HG03064 (cell line): ENCODE results near the gene SLC25A26.

Experiments used
- ATAC-seq: cut with Tn5 transposase; IDR thresholded peaks from one replicate; pipeline ENCODE4 v1.9.1; 2021; ENCODE audit warnings: low read depth; ENCODE audit not compliant: unreplicated experiment

The SLC25A26 gene

DNA sequence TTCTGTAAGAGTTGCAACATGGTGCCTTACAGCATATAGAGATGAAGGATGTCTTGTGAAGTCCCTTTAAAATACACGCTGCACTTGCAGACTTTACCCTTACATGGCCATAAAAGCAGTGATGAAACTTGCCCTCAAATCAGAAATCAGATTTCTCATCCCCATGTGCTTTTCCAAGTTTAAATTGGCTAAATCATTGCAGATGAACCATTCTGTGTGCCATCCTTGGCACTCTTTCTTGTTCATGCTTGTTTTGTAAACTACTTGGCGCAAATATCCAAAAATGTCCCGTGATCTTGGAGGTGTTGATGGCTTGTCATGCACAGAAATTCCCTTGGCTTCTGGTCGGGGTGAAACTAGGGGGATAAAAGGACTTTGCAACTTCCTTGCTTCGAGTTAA, 144.3 kb downstream of the SLC25A26 start:
- ATAC-seq: no peak

DNA sequence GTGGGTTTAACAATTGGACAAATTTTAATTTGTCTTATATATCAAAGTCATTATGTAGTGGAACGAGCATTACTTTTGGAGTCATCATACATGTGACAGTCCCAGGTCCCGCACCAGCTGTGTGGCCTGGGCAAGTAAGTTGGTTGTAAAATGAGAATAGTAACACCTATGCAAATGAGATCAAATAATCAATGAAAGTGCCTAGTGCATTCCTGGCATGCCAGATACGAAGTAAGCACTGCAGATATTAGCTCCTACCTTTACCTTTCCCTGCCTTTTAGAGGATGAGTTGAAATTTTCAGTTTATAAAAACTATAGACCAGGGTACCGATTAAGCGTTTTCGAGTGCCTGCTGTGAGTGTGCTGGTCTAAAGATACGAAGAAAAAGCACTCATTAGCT, 145.9 kb downstream of the SLC25A26 start:
- no peak for ATAC-seq

GRCh38 chr3:66367979-66368378, 147.2 kb downstream of the SLC25A26 start:
- ATAC-seq: no peak

DNA sequence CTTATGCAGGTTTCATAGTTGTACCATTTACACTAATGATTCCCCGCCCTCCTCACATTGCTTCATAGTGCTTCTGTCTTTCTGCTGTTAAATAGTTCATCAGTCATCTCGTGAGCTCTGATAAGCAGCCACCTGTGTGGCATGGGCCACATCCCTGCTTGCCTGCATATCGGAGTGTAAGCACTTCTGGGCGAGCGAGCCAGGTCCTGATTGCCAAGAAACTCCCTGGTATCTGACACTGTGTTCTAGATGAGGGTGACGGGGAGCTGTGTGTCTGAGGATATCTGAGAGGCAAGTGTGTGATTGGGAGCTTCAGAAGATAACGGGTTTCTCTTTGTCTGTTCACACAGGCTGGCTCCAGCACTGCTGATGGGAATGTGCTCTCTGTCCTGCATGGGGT, 149.4 kb downstream of the SLC25A26 start:
- no peak for ATAC-seq

- ATAC-seq: no peak
Measured at GRCh38 chr3:66371432-66371831, 150.6 kb downstream of the SLC25A26 start.

DNA sequence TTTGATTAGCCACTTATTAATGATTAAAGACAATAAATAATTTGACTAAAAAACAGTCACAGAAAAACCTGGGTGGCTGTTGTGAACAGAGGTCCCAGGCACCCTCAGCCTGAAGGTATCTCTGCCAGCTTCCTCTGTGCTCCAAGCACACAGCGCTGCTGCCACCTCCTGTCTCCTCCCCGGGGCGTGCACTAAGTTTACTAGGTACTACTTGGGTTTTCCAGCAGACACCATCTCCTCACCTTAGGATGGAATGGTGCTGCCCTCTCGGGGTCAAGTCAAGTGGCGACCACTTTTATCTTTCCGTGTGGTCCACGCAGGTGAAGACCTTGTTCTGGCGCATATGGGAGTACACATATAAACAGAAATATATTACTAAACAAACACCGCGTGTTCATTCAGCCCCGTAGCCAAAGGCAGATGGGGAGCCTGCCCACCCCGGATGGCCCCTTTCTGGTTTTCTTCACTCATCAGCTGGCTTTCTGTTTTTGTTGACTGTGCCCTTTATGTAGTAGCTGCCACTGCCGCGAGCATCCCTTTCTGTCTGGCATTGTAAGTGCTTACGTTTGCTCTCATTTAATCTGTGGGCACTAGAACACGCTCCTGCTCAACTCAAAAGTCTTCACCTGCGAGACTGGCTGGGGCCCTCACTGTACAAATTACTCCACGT, 152.0 kb downstream of the SLC25A26 start:
- ATAC-seq: no peak

- no peak for ATAC-seq
Measured at GRCh38 chr3:66376568-66376967, 155.8 kb downstream of the SLC25A26 start.

DNA sequence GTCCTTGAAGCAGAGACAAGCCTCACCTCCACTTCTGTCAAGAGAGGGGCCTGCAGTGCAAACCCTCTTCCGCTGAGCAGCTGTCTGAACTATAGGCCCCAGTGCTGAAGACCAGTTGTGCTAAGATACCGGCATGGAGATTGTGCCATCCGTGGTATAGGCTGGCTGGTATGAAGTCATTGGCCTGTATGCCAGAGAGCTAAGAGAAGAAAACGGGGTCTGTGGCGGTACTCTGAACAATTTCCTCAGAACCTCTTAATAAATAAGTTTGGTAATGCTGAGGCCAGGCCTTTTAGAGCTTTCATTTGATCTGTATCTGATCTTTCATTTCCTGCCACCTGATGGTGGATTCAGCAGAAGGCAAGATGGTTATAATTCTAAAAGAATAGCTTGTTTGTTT, 157.0 kb downstream of the SLC25A26 start:
- ATAC-seq: no peak

DNA sequence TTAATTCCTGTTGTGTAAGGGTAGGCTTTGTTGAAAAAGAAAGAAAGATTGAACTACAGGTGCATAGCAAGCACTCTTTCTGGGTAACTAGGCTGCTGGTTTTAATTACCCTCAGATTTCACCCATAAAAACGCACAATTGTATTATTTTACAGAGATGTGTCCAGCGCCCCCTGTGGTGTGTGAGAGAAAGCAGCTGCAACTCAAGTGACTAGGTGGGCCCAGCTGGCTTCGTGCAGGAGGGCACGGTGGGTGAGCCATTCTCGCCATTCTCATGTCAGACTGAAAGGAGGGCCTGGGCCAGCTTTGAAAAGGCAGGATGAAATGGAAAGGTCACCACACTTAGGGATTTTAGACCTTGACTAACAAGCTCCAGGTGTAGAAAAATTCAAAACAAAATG, 157.5 kb downstream of the SLC25A26 start:
- no peak for ATAC-seq

DNA sequence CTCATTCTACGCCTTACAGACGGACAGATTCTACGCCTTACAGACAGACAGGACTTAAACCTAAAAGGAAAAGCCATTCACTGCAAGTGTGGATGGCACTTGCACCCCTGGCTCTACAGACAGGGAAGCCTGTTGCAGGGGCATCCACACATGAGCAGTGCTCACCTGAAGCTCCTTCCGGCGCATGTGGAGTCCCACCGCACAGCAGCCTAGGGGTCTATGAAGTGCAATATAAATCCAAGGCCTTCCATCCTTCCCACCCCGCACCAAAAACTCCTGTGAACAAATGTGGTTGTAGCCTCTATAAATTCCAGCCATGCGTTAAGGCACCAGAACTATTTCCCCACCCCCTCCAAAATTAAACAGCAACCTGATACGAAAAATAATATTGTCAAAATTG, 158.8 kb downstream of the SLC25A26 start:
- no peak for ATAC-seq

DNA sequence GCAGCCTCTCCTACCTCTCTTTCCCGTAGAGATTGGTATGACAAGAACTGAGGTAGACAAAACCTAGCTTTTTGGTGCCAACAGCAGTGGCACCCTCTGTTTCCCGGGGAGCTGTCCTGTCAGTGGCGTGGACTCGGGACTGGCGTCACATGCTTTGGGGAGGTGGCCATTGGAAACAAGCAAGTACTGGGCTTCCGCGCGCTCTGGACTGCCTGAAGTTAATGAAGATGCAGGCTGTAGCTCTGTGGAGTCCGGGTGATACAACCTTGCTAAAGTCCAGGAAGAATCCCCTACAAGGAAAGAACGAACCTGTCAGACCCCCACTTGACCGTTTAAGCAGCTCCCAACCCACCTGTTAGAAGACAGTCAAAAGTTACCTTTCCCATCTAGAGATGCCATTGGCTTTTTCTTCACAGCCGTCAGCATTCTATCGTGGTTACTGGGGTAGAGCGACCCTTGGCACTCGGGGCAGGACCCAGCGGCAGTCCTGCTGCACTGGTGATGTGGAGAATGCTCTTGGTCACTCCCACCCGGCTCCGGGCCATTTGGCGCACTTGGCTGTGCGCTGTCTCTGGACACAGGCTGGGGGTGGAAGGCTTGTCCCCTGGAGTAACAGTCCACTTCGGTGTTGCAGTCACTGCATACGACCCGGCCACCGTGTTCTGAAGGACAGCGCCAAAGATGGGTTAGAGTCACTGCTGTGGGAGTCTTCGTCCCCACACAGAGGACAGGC, 159.6 kb downstream of the SLC25A26 start:
- ATAC-seq: no peak

- ATAC-seq: no peak
Measured at GRCh38 chr3:66381626-66382025, 160.8 kb downstream of the SLC25A26 start.

- ATAC-seq: no peak
Measured at GRCh38 chr3:66382142-66382541, 161.3 kb downstream of the SLC25A26 start.

DNA sequence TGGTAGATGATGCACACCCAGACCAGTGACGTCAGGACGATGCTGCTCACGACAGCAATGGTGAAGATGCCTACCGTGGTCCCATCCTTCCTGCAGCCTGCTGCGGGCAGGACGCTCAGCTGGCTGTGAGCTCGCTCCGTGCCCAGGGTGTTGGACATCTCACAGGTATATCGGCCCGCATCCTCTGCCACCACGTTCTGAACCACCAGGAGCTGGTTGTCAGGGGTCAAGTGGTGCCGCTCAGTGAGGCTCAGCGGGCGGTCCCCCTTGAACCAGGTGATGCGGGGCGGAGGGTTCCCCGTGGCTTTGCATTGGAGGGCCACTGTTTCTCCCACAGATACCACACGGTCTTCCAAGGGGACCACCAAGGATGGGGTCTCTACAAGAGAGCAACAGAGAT, 162.2 kb downstream of the SLC25A26 start:
- ATAC-seq: no peak

DNA sequence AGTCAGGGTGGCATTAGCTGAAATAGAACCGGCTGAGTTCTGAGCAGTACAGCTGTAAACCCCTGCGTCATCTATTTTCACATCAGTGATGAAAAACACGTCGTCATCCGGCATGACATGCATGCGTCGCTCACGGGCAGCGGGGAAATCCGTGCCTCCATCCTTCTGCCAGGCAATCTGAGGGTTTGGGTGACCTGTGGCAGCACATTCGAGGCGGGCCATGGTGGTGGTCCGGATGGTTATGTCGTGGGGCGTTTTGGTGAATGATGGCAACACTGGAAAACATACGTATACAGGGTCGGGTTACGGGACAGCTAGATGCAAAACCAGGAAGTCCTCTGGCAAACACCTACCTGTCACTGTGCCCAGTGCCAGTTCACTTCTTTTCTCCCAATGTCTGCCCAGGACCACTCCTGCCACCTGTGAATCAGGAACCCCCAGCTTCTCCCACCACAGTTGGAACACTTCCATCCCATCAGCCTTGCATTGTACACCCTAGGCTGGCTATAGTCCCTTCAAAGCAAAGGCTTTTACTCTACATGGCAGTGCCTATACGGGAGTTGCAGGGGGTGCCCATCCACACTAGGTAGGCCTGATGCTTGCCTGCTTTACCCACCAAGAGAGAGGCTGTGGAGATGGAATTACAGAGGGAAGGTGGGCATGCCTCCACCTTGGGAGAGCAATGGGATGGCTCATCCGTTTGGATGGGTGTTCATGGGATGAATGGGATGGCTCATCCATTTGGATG, 163.4 kb downstream of the SLC25A26 start:
- ATAC-seq: no peak

GRCh38 chr3:66385066-66385465, 164.3 kb downstream of the SLC25A26 start:
- ATAC-seq: no peak

DNA sequence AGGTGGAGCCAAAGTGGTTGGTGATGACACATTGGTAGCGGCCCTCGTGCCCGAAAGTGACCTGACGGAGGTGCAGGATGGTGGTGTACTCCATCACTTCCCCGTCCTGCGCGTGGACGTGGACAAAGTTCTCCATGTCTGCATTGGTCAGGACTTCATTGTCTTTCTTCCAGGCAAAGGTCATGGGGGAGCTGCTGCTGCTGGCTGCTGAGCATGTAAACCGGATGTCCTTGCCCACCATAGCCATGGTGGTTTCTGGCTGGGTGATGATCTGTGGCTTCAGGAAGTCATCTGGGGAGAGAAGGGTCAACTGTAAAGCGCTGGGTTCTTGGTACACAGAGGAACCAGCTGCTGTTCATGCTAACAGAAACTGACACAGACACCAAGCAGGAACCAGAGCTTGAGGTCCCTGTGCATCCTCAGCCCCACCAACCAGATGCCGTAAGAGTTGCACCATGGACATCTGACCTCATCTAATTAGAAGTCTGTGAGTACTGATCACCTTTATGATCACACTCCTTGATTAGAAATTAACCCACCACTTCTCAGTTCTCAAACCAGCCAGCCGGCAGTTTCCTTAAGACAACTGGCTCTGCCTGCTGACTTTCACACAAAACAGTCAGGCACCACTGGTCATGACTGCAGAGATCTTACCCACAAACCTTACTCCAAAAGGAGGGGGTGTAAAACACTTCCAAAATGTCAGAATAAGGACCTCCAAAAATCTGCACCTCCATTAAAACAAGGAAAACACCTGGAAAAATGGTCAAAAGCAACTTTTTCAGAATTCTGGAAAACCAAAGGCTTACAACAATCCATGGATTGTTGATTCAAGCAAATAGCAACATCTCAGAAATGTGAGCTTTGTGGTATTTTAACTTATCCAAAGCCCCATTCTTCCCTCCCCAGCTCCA, 165.5 kb downstream of the SLC25A26 start:
- peak; percentile 87 for ATAC-seq

DNA sequence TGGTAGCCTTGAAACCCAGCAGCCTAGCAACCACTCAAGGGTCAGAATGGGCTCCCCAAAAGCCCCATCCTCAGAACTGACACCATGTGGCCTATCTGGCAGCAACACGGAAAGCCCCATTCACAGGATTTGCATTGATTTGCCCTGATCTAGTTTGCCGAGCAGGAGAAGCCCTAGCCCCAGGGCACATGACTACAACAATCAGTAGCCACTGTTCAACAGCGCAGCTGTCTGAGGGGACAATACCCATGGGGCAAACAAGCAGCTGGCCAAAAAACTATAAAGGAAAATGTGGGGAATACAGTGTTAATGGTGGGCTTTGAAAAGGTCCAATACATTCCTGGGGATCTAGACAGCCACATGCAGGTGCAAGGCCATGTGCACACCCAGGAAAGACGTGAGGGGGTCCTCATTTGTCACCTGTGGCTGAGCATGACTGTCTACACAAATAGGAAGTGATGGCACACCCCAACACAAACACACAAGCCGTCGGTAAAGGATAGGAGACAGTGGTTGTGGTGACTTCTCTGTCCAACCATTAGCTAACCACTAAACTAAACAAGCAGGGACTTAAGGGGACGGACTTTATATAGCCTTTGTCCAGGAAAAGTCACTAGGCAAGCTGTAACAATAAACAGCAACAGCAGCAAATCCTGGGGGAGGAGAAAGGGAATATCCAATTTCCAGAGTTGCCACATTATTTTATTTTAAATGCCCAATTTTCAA, 166.3 kb downstream of the SLC25A26 start:
- peak; percentile 33 for ATAC-seq

DNA sequence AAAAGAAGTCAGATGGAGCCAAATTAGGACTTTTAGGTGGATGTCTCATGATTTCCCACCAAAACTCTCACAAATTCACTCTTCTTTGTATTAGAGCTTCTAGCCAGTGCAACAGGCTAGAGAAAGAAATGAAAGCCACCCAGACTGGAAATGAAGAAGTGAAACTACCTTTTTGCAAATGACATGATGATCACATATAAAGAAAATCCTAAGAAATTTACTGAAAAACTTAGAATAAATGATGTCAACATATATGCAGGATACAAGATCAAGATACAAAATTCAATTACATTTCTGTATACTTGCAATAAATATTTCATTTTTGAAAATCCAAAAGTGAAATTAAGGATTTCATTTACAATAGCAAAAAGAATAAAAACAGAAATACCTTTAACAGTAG, 169.2 kb downstream of the SLC25A26 start:
- ATAC-seq: no peak

DNA sequence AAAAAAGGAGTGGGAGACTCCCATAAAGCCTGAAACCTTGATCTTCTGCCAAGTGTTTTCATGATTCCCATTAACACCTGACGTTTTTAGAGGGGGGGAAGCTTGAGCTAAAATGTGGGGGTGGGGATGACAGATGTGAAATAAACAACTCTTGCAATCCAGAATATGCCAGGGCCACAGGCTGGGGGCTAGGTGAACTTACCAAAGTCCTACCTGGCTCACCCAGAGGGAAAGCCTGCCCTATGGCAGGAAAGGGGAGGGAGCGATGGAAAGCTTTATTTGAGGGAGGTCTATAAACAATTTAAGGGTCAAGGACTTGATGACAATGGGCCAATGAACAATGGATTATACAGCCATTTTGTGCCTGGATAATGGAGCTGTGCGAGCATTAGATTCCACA, 171.7 kb downstream of the SLC25A26 start:
- no peak for ATAC-seq
